Right atrium auricular region (tissue), 2 donors: ENCODE results near the gene PKMYT1. TPM values are rescaled to one million over a fixed set of nuclear protein-coding genes. Genes with fewer than 3 reads are reported as not detected.

Source experiments
- DNase-seq: peaks from one replicate; pipeline ENCODE4 v3.0.0-alpha.2; 2019; ENCODE audit warnings: low spot score
- H3K27ac ChIP-seq, 2 donors: fragments of 200-600 bp; sonication (generic); 1 replicate in 1 of 2; 2 replicates in 1 of 2; pipeline ENCODE4 v1.5.1; 2016 to 2019
- H3K27me3 ChIP-seq, 2 donors: fragments of 200-600 bp; sonication (generic); one replicate each; pipeline versions ENCODE4 v1.5.1 to v1.6.0; 2017 to 2019
- H3K36me3 ChIP-seq: fragments of 200-600 bp; sonication (generic); one replicate; pipeline ENCODE4 v1.5.1; 2016
- H3K4me1 ChIP-seq, 2 donors: fragments of 200-600 bp; sonication (generic); one replicate each; pipeline versions ENCODE4 v1.5.1 to v1.6.0; 2017 to 2019
- H3K4me3 ChIP-seq, 2 donors: fragments of 200-600 bp; sonication (generic); 1 replicate in 1 of 2; 2 replicates in 1 of 2; pipeline ENCODE4 v1.5.1; 2017 to 2019; ENCODE audit warnings: mild to moderate bottlenecking in 1 of 2, moderate library complexity in 1 of 2
- H3K9me3 ChIP-seq, 2 donors: fragments of 200-600 bp; sonication (generic); one replicate each; pipeline ENCODE4 v1.5.1; 2019
- CTCF ChIP-seq, 2 donors: fragments of 200-600 bp; sonication (generic); IDR thresholded peaks; one replicate each; pipeline ENCODE4 v1.5.1; 2019; ENCODE audit warnings: antibody characterized with exemption in 2 of 2
- total RNA-seq, 2 donors: library from RNA; depleted of rRNA; stranded (reverse); fragments of >200 nt; gene quantifications; one replicate each; pipeline ENCODE4 v1.1.0, GENCODE V29; 2016

PKMYT1 gene
- total RNA-seq, 2 donors from 2014 or later, result 0.52 to 0.98 TPM

- TF ChIP-seq CTCF (IDR thresholded peaks at IDR 0.05), result no peak
- Histone ChIP-seq H3K27ac (no peak overlapping the region), H3K4me3 (no peak overlapping the region), H3K4me1 (peaks cover 0 to 37% of the 10 kb centered on the region in 2 donors), H3K27me3 (peaks cover 4 to 7% of the 10 kb centered on the region in 2 donors), H3K36me3 (peaks cover 13% of the 10 kb centered on the region), H3K9me3 (no peaks in the 10 kb centered on the region)
- DNase-seq, result no peak
Measured at GRCh38 chr16:3027489-3027795, 47.2 kb upstream of the PKMYT1 start.

- Histone ChIP-seq H3K36me3 (peaks cover 13% of the 10 kb centered on the region), H3K4me1 (peaks cover 0 to 43% of the 10 kb centered on the region in 2 donors), H3K4me3 (no peak overlapping the region), H3K27ac (no peak overlapping the region), H3K27me3 (peaks cover 4 to 7% of the 10 kb centered on the region in 2 donors), H3K9me3 (no peaks in the 10 kb centered on the region)
- no peak for DNase-seq
- TF ChIP-seq CTCF (IDR thresholded peaks at IDR 0.05), result no peak
Measured at GRCh38 chr16:3026609-3027488, 46.6 kb upstream of the PKMYT1 start.

DNA sequence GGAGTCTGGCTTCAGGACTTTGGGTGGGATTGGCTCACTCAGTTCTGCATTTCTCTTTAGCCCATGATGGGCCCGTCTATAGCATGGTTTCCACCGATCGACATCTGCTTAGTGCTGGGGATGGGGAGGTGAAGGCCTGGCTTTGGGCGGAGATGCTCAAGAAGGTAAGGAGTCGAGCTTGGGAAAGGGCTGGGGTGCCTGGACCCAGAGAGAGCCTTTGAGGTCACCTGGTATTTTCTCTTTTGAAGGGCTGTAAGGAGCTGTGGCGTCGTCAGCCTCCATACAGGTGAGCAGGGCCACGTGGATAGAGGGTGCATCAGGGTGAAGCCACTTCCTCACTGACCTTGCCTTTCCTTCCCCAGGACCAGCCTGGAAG, 45.7 kb upstream of the PKMYT1 start:
- no peaks in the 10 kb centered on the region for H3K9me3 ChIP-seq
- peaks cover 13% of the 10 kb centered on the region for H3K36me3 ChIP-seq
- no peak for TF ChIP-seq CTCF (IDR thresholded peaks at IDR 0.05)
- DNase-seq, result no peak
- no peak overlapping the region for H3K4me3 ChIP-seq
- H3K4me1 ChIP-seq, result peaks cover 0 to 52% of the 10 kb centered on the region in 2 donors
- no peak overlapping the region for H3K27ac ChIP-seq
- peaks cover 4 to 7% of the 10 kb centered on the region in 2 donors for H3K27me3 ChIP-seq

DNA sequence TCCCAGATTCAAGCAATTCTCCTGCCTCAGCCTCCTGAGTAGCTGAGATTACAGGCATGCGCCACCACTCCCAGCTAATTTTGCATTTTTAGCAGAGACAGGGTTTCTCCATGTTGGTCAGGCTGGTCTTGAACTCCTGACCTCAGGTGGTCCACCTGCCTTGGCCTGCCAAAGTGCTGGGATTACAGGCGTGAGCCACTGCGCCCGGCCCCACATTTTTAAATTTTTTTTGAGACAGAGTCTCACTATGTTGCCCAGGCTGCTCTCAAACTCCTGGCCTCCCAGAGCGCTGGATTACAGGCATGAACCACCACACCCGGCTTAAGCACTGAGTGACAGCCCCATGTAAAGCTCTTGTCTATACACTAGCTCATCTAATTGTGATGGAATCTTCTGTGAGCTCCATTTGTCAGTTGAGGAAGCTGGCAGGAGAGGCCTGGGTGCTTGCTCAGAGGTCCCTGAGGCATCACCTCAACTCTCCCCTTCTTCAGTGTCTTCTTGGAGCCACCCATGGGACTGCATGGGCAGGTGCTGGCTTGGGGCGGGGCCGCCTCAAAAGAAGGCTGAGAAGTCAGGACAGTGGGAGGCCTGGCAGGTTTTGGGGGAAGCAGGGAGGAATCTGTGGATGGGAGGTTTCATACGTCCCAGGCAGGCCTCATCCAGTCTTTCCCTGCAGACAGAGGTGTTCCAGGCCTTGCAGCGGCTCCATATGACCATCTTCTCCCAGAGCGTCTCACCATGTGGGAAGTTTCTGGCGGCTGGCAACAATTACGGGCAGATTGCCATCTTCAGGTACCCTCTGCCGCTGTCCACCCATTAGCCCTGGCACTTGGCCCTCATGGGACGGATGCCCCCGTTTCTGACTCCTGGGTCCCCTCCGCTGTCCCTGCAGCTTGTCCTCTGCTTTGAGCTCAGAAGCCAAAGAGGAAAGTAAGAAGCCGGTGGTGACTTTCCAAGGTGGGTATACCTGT, 45.1 kb upstream of the PKMYT1 start:
- DNase-seq, result no peak
- H3K4me1 ChIP-seq, result peaks cover 0 to 57% of the 10 kb centered on the region in 2 donors
- H3K27me3 ChIP-seq, result peaks cover 3 to 4% of the 10 kb centered on the region in 2 donors
- H3K27ac ChIP-seq, result no peak overlapping the region
- TF ChIP-seq CTCF (IDR thresholded peaks at IDR 0.05), result no peak
- H3K36me3 ChIP-seq, result peaks cover 13% of the 10 kb centered on the region
- no peaks in the 10 kb centered on the region for H3K9me3 ChIP-seq
- no peak overlapping the region for H3K4me3 ChIP-seq

- H3K4me3 ChIP-seq, result peak within 1 kb of the TSS; percentile 46 to 74
- TF ChIP-seq CTCF (IDR thresholded peaks at IDR 0.05), result peak in 1 of 2 donors; percentile 14
- peak within 1 kb of the TSS; percentile 95 to 99 for H3K27ac ChIP-seq
- no peaks in the 10 kb centered on the region for H3K9me3 ChIP-seq
- DNase-seq, result peak; percentile 99
- H3K36me3 ChIP-seq, result peaks cover 13% of the 10 kb centered on the region
- H3K4me1 ChIP-seq, result peaks cover 0 to 55% of the 10 kb centered on the region in 2 donors
- H3K27me3 ChIP-seq, result no peaks in the 10 kb centered on the region
Measured at GRCh38 chr16:3023669-3024478, 43.6 kb upstream of the PKMYT1 start, which contains the start of the genes HCFC1R1 and THOC6. TSS of gene HCFC1R1 (minus strand) at chr16:3023942. CDS start at chr16:3023941, 1 bp downstream. TSS of gene THOC6 (plus strand) at chr16:3024035. CDS start at chr16:3024327, 292 bp downstream.
